CD4-positive, alpha-beta T cell treated with Interleukin-1 beta for 1 hour (primary cell): Measurements from ENCODE around the gene ADAM33.

Source experiments
- DNase-seq, 2 donors: peaks; one replicate each; pipeline ENCODE4 v3.0.0-alpha.2; 2020 to 2022

ADAM33 gene

GRCh38 chr20:3707508-3707899 lies 25.7 kb upstream of the ADAM33 start:
- DNase-seq = no peak

GRCh38 chr20:3706774-3707507 lies 25.1 kb upstream of the ADAM33 start:
- DNase-seq = no peak

GRCh38 chr20:3705970-3706739 lies 24.3 kb upstream of the ADAM33 start:
- no peak for DNase-seq

- DNase-seq = no peak
These were observed 23.7 kb upstream of the ADAM33 start for GRCh38 chr20:3705491-3705969.

GRCh38 chr20:3704087-3704486 lies 22.3 kb upstream of the ADAM33 start:
- DNase-seq = no peak

GRCh38 chr20:3702611-3703391 lies 21.0 kb upstream of the ADAM33 start:
- no peak for DNase-seq

- DNase-seq = no peak
These were observed 19.5 kb upstream of the ADAM33 start for GRCh38 chr20:3701061-3701998.

- no peak for DNase-seq
These were observed 17.2 kb upstream of the ADAM33 start for GRCh38 chr20:3699037-3699436.

- no peak for DNase-seq
These were observed 16.8 kb upstream of the ADAM33 start for GRCh38 chr20:3698591-3699001.

- no peak for DNase-seq
These were observed 15.9 kb upstream of the ADAM33 start for GRCh38 chr20:3697588-3698305.

- DNase-seq = no peak
These were observed 15.2 kb upstream of the ADAM33 start for GRCh38 chr20:3696745-3697587.

- no peak for DNase-seq
These were observed 14.4 kb upstream of the ADAM33 start for GRCh38 chr20:3696200-3696599.

GRCh38 chr20:3694864-3695263 lies 13.1 kb upstream of the ADAM33 start:
- no peak for DNase-seq

GRCh38 chr20:3693376-3693775 lies 11.6 kb upstream of the ADAM33 start:
- no peak for DNase-seq

- DNase-seq = no peak
These were observed 11.0 kb upstream of the ADAM33 start for GRCh38 chr20:3692706-3693294.

- no peak for DNase-seq
These were observed 10.1 kb upstream of the ADAM33 start for GRCh38 chr20:3691897-3692296.

GRCh38 chr20:3691306-3691705 lies 9.5 kb upstream of the ADAM33 start:
- DNase-seq = no peak

GRCh38 chr20:3690413-3690812 lies 8.6 kb upstream of the ADAM33 start:
- no peak for DNase-seq

GRCh38 chr20:3689978-3690377 lies 8.2 kb upstream of the ADAM33 start:
- DNase-seq = no peak

GRCh38 chr20:3687655-3688054 lies 5.8 kb upstream of the ADAM33 start:
- no peak for DNase-seq
